MCF 10A (cell line): ENCODE measurements around the gene POU4F1. TPM values are rescaled to one million over a fixed set of nuclear protein-coding genes. Genes with fewer than 3 reads are reported as not detected.

ENCODE experiments used
- BruUV-seq: library from RNA; stranded (reverse); fragments of 400-500 nt; replicated peaks from 2 replicates; lab custom pipeline; 2021; lab: Mats Ljungman, UMichigan
- CTCF ChIA-PET: fragments of 300-600 bp; sonication (Branson Sonifier 250); formaldehyde crosslinking; extraction: SDS; loops from one replicate; lab custom pipeline; 2021; ENCODE audit warnings: antibody characterized with exemption, inconsistent platforms; lab: Yijun Ruan, JAX
- POLR2A ChIA-PET: fragments of 300-600, 350-650 bp; sonication (Branson Sonifier 250); formaldehyde crosslinking; extraction: SDS; loops from one replicate; lab custom pipeline; 2020; ENCODE audit warnings: antibody characterized with exemption, inconsistent platforms; lab: Yijun Ruan, JAX
- DNase-seq: peaks from one replicate; pipeline ENCODE4 v3.0.0-alpha.2; 2018; ENCODE audit not compliant: unreplicated experiment
- H3K27ac Mint-ChIP-seq: one replicate; pipeline ENCODE4 v1.8.0; 2022; ENCODE audit warnings: mild to moderate bottlenecking, low read depth, mixed read lengths; ENCODE audit not compliant: unreplicated experiment
- H3K27me3 Mint-ChIP-seq: one replicate; pipeline ENCODE4 v1.8.0; 2022; ENCODE audit warnings: mixed read lengths; ENCODE audit not compliant: insufficient read depth, unreplicated experiment
- H3K36me3 Mint-ChIP-seq: one replicate; pipeline ENCODE4 v1.8.0; 2022; ENCODE audit warnings: mild to moderate bottlenecking, moderate library complexity, mixed read lengths; ENCODE audit not compliant: insufficient read depth, unreplicated experiment
- H3K4me1 Mint-ChIP-seq: one replicate; pipeline ENCODE4 v1.8.0; 2022; ENCODE audit warnings: mixed read lengths; ENCODE audit not compliant: insufficient read depth, unreplicated experiment
- H3K4me3 Mint-ChIP-seq: one replicate; pipeline ENCODE4 v1.8.0; 2022; ENCODE audit warnings: mild to moderate bottlenecking, moderate library complexity, mixed read lengths; ENCODE audit not compliant: unreplicated experiment
- H3K9me3 Mint-ChIP-seq: one replicate; pipeline ENCODE4 v1.8.0; 2022; ENCODE audit warnings: mixed read lengths; ENCODE audit not compliant: unreplicated experiment
- intact Hi-C: fragments of 100-400 bp; cut with micrococcal nuclease; formaldehyde crosslinking; loops from 2 replicates; pipeline ENCODE4 v1.14.1; 2022
- total RNA-seq: library from RNA; stranded (reverse); gene quantifications from 2 replicates; pipeline ENCODE4 v1.2.3, GENCODE V29; 2022
- TF ChIP-seq, protein P1 (sequence below): fragments of 200-600 bp; IDR thresholded peaks from one replicate; pipeline ENCODE4 v1.8.0; 2022; ENCODE audit warnings: antibody characterized with exemption, mild to moderate bottlenecking; ENCODE audit not compliant: unreplicated experiment

The POU4F1 gene
- total RNA-seq, 1 experiment from 2014 or later: not detected

DNA sequence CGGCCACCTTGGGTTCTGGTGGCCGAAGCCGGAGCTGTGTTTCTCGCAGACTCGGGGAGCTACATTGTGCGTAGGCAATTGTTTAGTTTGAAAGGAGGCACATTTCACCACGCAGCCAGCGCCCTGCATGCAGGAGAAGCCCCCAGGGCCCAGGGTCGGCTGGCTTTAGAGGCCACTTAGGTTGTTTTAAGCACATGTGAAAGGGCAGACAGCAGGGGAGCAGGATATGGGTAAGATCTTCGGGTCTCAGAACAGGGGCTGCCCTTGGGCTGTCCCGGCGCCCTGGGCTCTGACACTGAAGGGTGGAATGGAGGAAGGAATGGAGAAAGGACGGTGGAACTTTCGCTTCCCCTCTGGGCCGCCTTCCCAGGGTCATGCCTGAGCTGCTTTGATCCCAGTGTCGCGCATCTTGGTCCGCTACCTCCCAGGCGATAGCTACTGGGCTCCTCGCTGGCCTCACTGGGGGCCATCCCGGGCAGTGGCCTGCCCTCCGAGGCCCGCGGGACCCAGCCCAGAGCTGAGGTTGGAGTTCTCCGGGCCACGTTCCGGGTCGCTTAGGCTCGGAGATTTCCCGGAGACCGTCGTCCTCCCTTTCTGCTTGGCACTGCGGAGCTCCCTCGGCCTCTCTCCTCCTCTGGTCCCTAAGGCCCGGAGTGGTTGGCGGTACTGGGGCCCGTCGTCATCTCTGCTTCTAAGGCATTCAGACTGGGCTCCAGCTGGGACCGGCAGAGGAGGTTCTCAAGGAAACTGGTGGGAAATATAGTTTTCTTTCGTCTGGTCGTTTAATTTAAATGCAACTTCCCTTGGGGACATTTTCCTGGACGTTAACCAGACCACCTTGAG, 4.3 kb upstream of the POU4F1 start:
- ChIA-PET POLR2A (no interaction called here), CTCF (no interaction called here)
- H3K9me3 Mint-ChIP-seq: no peaks in the 10 kb centered on the region
- no peak overlapping the region for H3K4me3 Mint-ChIP-seq
- H3K4me1 Mint-ChIP-seq: peaks cover 9% of the 10 kb centered on the region
- TF ChIP-seq, protein P1, sequence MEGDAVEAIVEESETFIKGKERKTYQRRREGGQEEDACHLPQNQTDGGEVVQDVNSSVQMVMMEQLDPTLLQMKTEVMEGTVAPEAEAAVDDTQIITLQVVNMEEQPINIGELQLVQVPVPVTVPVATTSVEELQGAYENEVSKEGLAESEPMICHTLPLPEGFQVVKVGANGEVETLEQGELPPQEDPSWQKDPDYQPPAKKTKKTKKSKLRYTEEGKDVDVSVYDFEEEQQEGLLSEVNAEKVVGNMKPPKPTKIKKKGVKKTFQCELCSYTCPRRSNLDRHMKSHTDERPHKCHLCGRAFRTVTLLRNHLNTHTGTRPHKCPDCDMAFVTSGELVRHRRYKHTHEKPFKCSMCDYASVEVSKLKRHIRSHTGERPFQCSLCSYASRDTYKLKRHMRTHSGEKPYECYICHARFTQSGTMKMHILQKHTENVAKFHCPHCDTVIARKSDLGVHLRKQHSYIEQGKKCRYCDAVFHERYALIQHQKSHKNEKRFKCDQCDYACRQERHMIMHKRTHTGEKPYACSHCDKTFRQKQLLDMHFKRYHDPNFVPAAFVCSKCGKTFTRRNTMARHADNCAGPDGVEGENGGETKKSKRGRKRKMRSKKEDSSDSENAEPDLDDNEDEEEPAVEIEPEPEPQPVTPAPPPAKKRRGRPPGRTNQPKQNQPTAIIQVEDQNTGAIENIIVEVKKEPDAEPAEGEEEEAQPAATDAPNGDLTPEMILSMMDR: no peak
- H3K36me3 Mint-ChIP-seq: peaks cover 6% of the 10 kb centered on the region
- no peak for DNase-seq
- no TSS peak for BruUV-seq
- intact Hi-C loops: no loop called here
- no peak overlapping the region for H3K27ac Mint-ChIP-seq
- peaks cover 42% of the 10 kb centered on the region for H3K27me3 Mint-ChIP-seq

DNA sequence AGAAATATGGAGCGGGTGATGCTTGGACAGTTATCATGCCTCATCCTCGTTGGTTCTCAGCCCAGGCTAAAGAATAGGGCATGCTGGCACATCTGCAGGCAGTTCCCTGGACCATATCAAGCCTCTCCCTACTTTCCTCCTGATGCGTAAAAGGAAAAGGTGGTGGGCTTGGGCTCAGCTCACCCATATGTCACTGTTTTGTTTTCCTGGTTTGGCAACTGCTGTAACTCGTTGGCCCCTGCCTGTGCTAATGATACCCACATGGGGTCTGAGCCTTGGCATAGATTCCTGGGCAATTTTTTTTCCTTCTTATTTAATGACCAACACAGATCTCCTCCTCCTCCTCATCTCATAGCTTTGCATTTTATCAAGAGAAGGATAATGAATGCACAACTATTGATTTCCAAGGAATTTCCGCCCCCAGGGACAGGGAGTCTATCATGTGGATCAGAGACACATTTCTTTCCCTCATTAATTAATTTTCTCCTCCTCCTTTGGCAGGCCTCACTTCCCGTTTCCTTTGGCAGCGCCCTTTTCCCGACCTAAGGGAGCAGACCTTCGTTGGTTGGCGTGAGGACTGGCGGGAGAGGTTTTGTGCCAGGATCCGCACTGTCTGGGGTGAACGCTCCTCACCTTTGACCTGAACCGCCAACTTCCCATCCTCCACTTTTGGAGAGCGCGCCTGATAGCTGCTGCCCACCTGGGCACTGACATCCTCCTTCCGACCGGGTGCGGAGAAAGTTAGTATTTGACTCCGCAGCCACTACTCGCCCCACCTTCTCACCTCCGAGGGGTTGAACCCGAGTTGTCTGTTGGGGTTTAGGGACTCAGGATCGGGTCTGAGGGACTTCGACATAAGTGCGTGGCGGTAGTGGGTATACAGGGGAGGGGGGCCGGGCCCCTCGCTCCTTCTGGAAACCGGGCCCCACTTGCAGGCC, 3.4 kb upstream of the POU4F1 start:
- ChIA-PET POLR2A (no interaction called here), CTCF (no interaction called here)
- H3K27ac Mint-ChIP-seq: no peak overlapping the region
- peaks cover 6% of the 10 kb centered on the region for H3K36me3 Mint-ChIP-seq
- TF ChIP-seq, protein P1: no peak
- H3K27me3 Mint-ChIP-seq: peaks cover 49% of the 10 kb centered on the region
- no peak overlapping the region for H3K4me3 Mint-ChIP-seq
- DNase-seq: no peak
- peaks cover 9% of the 10 kb centered on the region for H3K4me1 Mint-ChIP-seq
- intact Hi-C loops: no loop called here
- no TSS peak for BruUV-seq
- no peaks in the 10 kb centered on the region for H3K9me3 Mint-ChIP-seq

DNA sequence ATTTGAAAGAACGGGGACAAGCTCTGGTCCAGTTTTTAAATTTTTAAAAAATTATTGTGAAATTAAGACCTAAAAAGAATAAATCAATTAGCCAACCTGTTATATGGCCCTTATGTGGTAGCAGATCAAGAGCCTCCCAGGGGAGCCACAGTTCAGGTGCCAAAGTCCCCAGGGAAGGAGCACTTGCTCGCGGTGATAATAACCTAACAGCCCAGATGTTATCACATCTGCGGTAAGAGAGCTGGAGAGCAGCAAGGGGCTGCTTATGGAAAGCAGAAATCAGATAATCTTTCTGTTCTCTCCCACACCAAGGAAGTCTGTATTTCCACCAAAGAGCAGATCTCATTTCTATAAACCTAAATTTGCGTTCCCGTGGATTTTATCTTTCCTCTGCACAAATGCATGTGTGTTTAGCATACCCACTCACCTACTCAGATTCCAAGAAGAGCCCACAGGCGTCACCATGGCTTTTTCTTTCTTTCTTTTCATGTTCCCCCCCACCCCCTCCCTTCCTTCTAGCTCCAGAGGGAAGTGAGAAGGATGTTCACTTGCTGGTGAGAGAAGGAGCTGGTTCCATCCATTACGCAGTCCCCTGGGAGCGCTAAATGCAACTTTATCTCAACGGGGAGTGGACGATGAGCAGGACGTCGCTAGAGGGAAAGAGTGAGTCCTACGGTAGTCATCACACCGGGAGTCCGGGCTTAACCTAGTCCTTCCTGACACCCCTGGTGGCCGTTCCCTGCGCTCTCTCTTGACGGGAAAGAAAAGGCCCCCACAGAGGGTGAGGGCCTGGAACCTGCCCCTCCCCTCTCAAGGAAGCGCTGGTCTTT, 1.6 kb upstream of the POU4F1 start:
- BruUV-seq: no TSS peak
- CTCF ChIA-PET: interaction anchor here (0.5 to 0.6 kb wide), 2 partner anchors 18 to 482 kb away, joined by 3 to 4 read pairs; no protein-coding TSS in a partner anchor
- no peak overlapping the region for H3K4me3 Mint-ChIP-seq
- TF ChIP-seq, protein P1: no peak
- POLR2A ChIA-PET: interaction anchor here (0.6 kb wide), 1 partner anchor 825 kb away, joined by 4 read pairs; no protein-coding TSS in a partner anchor
- H3K27ac Mint-ChIP-seq: no peak overlapping the region
- no peaks in the 10 kb centered on the region for H3K9me3 Mint-ChIP-seq
- H3K36me3 Mint-ChIP-seq: peaks cover 6% of the 10 kb centered on the region
- DNase-seq: no peak
- peaks cover 2% of the 10 kb centered on the region for H3K4me1 Mint-ChIP-seq
- intact Hi-C loops: no loop called here
- H3K27me3 Mint-ChIP-seq: peaks cover 61% of the 10 kb centered on the region
